Sigmoid colon (tissue), 4 donors: ENCODE data around the gene CLDN14.

Experiments used
- CTCF ChIP-seq, 4 experiments: fragments of 450-650 bp in 3 of 4; fragments of 200-600 bp in 1 of 4; IDR thresholded peaks; one replicate each; pipeline ENCODE4 v1.5.1; 2016 to 2019; ENCODE audit warnings: antibody characterized with exemption in 4 of 4, mild to moderate bottlenecking in 3 of 4, moderate library complexity in 2 of 4
- EP300 ChIP-seq, 4 donors: sonication (generic); formaldehyde crosslinking; IDR thresholded peaks; one replicate each; pipeline ENCODE4 v1.6.1; 2017; ENCODE audit warnings: antibody characterized with exemption in 4 of 4
- POLR2A ChIP-seq, 2 donors: fragments of 450-650 bp; IDR thresholded peaks; one replicate each; pipeline ENCODE4 v1.6.1; 2016; ENCODE audit warnings: antibody characterized with exemption in 2 of 2, mild to moderate bottlenecking in 2 of 2, moderate library complexity in 2 of 2
- POLR2AphosphoS5 ChIP-seq, 4 donors: sonication (generic); formaldehyde crosslinking; IDR thresholded peaks; one replicate each; pipeline ENCODE4 v1.6.1; 2017; ENCODE audit warnings: antibody characterized with exemption in 4 of 4

GRCh38 chr21:36425286-36425685 lies 54.6 kb downstream of the CLDN14 start:
- no peak for TF ChIP-seq EP300 (IDR thresholded peaks at IDR 0.05)
- TF ChIP-seq CTCF (IDR thresholded peaks at IDR 0.05), result no peak
- TF ChIP-seq POLR2A (IDR thresholded peaks at IDR 0.05), result no peak
- TF ChIP-seq POLR2AphosphoS5 (IDR thresholded peaks at IDR 0.05), result no peak
